GM12872 (cell line): ENCODE measurements around the gene CCDC12.

ENCODE experiments used
- CTCF ChIP-seq: IDR thresholded peaks from 3 replicates; pipeline ENCODE4 v1.5.1; 2011; ENCODE audit warnings: low read depth, mild to moderate bottlenecking, low read length, moderate library complexity; ENCODE audit not compliant: insufficient read depth

The CCDC12 gene

DNA sequence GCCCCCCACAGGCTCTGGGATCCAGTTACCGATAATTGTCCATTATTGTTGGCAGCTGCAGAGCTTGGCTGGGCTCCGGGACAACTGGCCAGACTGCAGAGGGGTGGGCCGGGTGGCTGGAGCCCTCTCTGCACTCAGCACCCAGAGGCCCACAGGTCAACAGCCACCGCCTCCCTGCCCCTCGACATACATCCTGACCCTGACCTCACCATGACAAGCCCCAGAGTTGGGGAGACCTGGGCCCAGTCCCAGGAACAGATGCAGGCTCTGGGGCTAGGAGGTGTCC, 76.6 kb downstream of the CCDC12 start:
- no peak for TF ChIP-seq CTCF

GRCh38 chr3:46899151-46900006, 77.2 kb downstream of the CCDC12 start:
- TF ChIP-seq CTCF = no peak

DNA sequence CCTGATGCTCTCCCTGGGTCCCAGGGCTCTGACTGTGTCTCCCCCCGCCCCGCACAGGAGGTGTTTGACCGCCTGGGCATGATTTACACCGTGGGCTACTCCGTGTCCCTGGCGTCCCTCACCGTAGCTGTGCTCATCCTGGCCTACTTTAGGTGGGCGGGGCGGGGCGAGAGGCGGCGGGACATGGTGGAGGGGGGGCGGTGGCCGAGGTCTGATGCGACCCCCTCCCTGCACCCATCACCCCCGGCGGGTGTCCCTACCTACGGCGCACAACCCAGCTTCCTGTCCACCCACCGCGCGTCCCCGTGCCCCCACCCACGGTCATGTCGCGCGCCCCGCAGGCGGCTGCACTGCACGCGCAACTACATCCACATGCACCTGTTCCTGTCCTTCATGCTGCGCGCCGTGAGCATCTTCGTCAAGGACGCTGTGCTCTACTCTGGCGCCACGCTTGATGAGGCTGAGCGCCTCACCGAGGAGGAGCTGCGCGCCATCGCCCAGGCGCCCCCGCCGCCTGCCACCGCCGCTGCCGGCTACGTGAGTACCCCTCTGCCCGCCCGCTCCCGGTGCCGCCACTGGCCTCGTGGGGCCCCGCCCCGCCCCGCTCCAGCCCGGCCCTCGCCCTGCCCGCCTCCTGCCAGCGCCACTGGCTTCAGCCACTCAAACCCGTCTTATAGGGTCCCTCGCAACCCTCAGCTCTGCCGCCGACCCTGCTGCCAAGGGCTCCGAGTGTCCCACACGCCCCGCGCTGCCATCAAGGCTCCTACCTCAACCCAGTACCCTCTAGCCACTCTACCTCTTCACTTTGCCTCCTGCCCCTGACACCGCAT, 78.0 kb downstream of the CCDC12 start:
- TF ChIP-seq CTCF = no peak

DNA sequence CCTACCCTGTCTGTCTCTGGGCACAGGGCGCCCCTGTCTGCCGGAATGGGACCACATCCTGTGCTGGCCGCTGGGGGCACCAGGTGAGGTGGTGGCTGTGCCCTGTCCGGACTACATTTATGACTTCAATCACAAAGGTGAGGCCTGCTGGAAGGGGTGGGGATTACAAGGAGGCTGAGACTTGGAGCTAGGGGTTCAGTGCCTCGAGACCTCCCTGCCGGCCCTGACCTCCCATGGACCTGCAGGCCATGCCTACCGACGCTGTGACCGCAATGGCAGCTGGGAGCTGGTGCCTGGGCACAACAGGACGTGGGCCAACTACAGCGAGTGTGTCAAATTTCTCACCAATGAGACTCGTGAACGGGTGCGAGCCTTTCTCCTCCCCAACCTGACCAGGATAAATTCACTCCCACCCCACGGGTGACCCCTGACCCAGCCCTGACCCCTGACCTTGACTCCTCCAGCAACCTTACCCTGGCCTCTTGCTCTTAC, 78.7 kb downstream of the CCDC12 start:
- no peak for TF ChIP-seq CTCF

GRCh38 chr3:46897031-46897430, 79.5 kb downstream of the CCDC12 start:
- TF ChIP-seq CTCF = no peak

GRCh38 chr3:46896386-46896785, 80.2 kb downstream of the CCDC12 start:
- no peak for TF ChIP-seq CTCF

DNA sequence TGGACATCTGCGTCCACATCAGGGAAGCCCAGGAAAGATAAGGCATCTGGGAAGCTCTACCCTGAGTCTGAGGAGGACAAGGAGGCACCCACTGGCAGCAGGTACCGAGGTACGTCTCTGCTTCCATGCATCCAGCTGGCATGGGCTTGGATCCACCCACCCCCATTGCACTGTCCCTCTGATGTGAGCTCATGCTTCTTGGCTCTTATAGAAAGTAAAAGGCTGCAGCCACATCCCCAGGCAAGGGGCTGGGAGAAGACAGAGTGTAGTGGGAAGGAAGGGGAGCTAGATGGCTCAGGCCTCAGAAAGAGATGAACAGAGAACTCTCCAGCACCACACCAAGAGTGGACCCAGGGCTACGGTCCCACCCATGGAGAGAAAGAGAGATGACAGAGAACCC, 80.8 kb downstream of the CCDC12 start:
- TF ChIP-seq CTCF = no peak
